ENCODE data around the gene IL36A.

The IL36A gene

GRCh38 chr2:113005030-113005509 is at the start of gene IL36A:
Gene IL36A, plus strand, starts transcription at chr2:113005459. Its CDS starts 413 bp downstream, at chr2:113005872.
- DNase-seq = no peak

GRCh38 chr2:112957511-112957910 is 47.7 kb upstream of the IL36A start:
- DNase-seq = no peak

GRCh38 chr2:112958428-112959108 is 46.7 kb upstream of the IL36A start:
- peak; percentile 42 for DNase-seq

GRCh38 chr2:112959109-112959812 is 46.0 kb upstream of the IL36A start:
- DNase-seq = no peak

GRCh38 chr2:112960230-112960825 is 44.9 kb upstream of the IL36A start:
- no peak for DNase-seq

- no peak for DNase-seq
These were observed 42.7 kb upstream of the IL36A start for GRCh38 chr2:112962308-112963175.

GRCh38 chr2:112967023-112967422 is 38.2 kb upstream of the IL36A start:
- no peak for DNase-seq

GRCh38 chr2:112972423-112973086 is 32.7 kb upstream of the IL36A start:
- no peak for DNase-seq

GRCh38 chr2:112973156-112973555 is 32.1 kb upstream of the IL36A start:
- DNase-seq = no peak

GRCh38 chr2:112977559-112978056 is 27.7 kb upstream of the IL36A start, which contains the start of gene IL36G:
Gene IL36G, plus strand, starts transcription at chr2:112978006. Its CDS starts 633 bp downstream, at chr2:112978639.
- no peak for DNase-seq

GRCh38 chr2:112979731-112980130 is 25.5 kb upstream of the IL36A start:
- DNase-seq = no peak

- DNase-seq = no peak
These were observed 24.7 kb upstream of the IL36A start for GRCh38 chr2:112980537-112980936.

GRCh38 chr2:112985090-112985489 is 20.2 kb upstream of the IL36A start:
- DNase-seq = no peak

GRCh38 chr2:112989611-112990010 is 15.6 kb upstream of the IL36A start:
- no peak for DNase-seq

- DNase-seq = no peak
These were observed 11.4 kb upstream of the IL36A start for GRCh38 chr2:112993831-112994230.

GRCh38 chr2:112994648-112995047 is 10.6 kb upstream of the IL36A start:
- DNase-seq = no peak

- no peak for DNase-seq
These were observed 9.8 kb upstream of the IL36A start for GRCh38 chr2:112995346-112995920.

- no peak for DNase-seq
These were observed 8.6 kb upstream of the IL36A start for GRCh38 chr2:112996635-112997034.

- no peak for DNase-seq
These were observed 8.1 kb upstream of the IL36A start for GRCh38 chr2:112997151-112997550.

GRCh38 chr2:113000436-113000835 is 4.8 kb upstream of the IL36A start:
- DNase-seq = no peak

GRCh38 chr2:113002677-113003076 is 2.6 kb upstream of the IL36A start:
- no peak for DNase-seq

GRCh38 chr2:113007250-113007649 is 2.0 kb downstream of the IL36A start:
- no peak for DNase-seq

Measured in KG1 (cell line).